IMR-90 (cell line): Measurements from ENCODE around the gene S1PR1. TPM values are rescaled to one million over a fixed set of nuclear protein-coding genes. Genes with fewer than 3 reads are reported as not detected.

Experiments used
- polyA plus RNA-seq, 3 experiments: library from polyadenylated mRNA; depleted of rRNA; stranded (reverse); fragments of >200 nt; gene quantifications; 2 replicates each; pipeline ENCODE4 v1.2.3, GENCODE V29; 2012; ENCODE audit warnings: low replicate concordance in 1 of 3
- total RNA-seq: library from RNA; depleted of rRNA; stranded (reverse); fragments of >200 nt; gene quantifications from 2 replicates; pipeline ENCODE4 v1.2.3, GENCODE V29; 2012; rRNA removed

S1PR1 gene
- total and polyA plus RNA-seq, 2 of the 4 experiments (the other 2 are of a cell fraction) = 12.9 to 15.6 TPM

Other genes with a start within 250 kb of the S1PR1 start
- gene DPH5, start 211.2 kb upstream of the S1PR1 start, total RNA-seq = 32.3 and 45.5 TPM in 2 replicates
- gene DPH5, start 211.2 kb upstream of the S1PR1 start, polyA plus RNA-seq (2012; rRNA removed) = 34.9 and 42.0 TPM in 2 replicates